ENCODE data around the gene SEMA4B.
A peak's percentile ranks its signal among the peaks of the same experiment; 100 is the strongest.
"Not testable (repeated sequence)": the region's sequence is repeated elsewhere in the genome, so short reads cannot be mapped to it uniquely, and the experiment has no call there.

The SEMA4B gene

DNA sequence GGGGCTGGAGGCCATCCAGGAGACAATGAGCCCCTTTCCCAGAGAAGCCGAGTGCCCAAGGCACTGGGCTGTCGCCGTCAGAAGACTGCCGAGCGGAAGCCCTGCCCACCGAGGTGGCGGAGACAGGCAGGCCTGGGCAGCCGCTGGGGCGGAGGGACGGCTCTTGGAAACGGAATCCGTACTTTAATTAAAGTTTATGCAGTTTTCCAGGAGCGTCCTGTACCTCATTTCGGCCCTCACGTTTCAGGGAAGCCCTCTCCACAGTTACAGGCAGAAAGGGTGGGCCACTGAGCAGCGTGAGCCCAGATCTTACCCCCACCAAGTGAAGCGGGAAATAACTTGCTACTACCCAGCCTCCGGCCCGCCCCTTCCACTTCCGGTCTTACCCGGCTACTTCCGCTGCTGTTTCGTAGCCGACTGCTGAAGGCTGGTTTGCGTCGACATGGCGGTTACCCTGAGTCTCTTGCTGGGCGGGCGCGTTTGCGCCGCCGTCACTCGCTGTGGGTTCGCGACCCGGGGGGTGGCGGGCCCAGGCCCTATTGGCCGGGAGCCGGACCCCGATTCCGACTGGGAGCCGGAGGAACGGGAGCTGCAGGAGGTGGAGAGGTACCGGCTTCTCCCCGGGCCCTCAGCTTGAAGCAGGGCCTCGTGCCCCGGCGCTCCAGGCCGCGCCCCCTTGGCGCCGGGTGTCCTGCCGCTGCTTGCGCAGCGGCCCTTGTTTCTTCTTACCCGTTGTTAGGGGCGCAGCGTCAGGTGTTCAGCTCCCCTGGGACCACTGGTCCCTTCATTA lies 64.3 kb downstream of the SEMA4B start, which contains the start of gene NGRN:
TSS of gene NGRN (plus strand) at position 402 of the 790 bp plus-strand sequence. CDS start at position 443, 41 bp downstream.
- peak; percentile 95 for DNase-seq

GRCh38 chr15:90266061-90266431 lies 64.9 kb downstream of the SEMA4B start:
- peak; percentile 49 for DNase-seq

GRCh38 chr15:90266485-90266884 lies 65.4 kb downstream of the SEMA4B start:
- DNase-seq, result peak; percentile 38

GRCh38 chr15:90268415-90268814 lies 67.3 kb downstream of the SEMA4B start:
- no peak for DNase-seq

DNA sequence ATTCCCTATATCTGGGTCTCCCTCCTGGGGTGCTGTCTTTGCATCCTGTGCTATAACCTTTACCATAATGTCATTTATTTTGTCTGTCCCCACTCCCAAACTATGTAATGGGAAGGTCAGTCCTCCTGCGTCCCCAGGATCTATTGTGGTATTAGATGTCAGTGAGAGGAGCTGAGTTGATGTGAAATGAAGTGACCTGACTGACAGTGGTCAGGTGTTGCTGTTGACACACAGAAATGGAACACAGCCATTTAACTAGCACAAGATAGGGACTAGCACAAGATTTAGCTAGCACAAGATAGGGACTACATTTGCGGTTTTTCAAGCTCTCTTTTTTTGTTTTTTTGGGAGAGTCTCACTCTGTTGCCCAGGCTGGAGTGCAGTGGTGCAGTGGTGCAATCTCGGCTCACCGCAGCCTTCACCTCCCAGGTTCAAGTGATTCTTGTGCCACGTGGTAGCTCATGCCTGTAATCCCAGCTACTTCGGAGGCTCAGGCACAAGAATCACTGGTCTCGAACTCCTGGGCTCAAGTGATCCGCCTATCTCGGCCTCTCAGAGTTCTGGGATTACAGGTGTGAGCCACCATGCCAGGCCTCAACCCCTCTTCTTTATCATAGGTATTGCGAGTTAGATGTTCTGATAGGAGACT lies 69.5 kb downstream of the SEMA4B start:
- DNase-seq, result no peak

- no peak for DNase-seq
These were observed 70.5 kb downstream of the SEMA4B start for GRCh38 chr15:90271459-90272166.

DNA sequence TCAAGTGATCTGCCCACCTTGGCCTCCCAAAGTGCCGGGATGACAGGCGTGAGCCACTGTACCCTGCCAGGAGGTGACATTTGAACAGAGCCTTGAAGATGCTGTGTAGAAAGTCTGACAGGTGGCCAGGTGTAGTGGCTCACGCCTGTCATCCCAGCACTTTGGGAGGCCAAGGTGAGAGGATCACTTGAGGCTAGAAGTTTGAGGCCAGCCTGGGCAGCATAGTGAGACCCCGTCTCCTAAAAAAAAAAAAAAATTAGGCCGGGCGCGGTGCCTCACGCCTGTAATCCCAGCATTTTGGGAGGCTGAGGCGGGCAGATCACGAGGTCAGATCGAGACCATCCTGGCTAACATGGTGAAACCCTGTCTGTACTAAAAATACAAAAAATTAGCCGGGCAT lies 77.3 kb downstream of the SEMA4B start:
- not testable (repeated sequence) for DNase-seq

Data from NCI-H82 (cell line).